GM19467 (cell line): Measurements from ENCODE around the gene CATSPERE.
"Not testable (repeated sequence)": the region's sequence is repeated elsewhere in the genome, so short reads cannot be mapped to it uniquely, and the experiment has no call there.

Experiments
- ATAC-seq: cut with Tn5 transposase; IDR thresholded peaks from one replicate; pipeline ENCODE4 v1.9.1; 2021; ENCODE audit warnings: mild to moderate bottlenecking, moderate library complexity; ENCODE audit not compliant: unreplicated experiment

Gene CATSPERE

DNA sequence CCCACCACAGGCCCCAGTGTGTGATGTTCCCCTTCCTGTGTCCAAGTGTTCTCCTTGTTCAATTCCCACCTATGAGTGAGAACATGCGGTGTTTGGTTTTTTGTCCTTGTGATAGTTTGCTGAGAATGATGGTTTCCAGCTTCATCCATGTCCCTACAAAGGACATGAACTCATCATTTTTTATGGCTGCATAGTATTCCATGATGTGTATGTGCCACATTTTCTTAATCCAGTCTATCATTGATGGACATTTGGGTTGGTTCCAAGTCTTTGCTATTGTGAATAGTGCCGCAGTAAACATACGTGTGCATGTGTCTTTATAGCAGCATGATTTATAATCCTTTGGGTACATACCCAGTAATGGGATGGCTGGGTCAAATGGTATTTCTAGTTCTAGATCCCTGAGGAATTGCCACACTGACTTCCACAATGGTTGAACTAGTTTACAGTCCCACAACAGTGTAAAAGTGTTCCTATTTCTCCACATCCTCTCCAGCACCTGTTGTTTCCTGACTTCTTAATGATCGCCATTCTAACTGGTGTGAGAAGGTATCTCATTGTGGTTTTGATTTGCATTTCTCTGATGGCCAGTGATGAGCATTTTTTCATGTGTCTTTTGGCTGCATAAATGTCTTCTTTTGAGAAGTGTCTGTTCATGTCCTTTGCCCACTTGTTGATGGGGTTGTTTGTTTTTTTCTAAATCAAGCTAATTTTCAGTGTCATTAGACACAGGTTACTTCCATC lies 200.7 kb downstream of the CATSPERE start:
- ATAC-seq: not testable (repeated sequence)

DNA sequence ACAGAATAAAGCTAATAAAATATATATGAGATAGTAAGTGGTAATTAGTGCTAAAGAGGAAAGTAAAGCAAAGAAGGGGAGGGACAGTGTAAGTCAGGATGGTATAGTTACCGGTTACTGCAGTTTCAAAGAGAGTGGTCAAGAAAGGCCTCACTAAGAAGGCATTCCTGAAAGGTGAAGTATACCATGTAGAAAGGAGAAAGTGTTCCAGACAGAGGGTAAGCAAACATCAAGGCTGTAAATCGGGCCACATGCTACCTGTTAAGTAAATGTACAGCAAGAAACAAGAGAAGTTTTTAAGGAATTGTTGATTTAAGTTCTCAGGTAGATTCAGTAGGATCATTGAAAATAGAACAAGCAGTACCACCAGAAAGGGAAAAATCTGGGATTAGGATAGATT lies 201.5 kb downstream of the CATSPERE start:
- no peak for ATAC-seq

DNA sequence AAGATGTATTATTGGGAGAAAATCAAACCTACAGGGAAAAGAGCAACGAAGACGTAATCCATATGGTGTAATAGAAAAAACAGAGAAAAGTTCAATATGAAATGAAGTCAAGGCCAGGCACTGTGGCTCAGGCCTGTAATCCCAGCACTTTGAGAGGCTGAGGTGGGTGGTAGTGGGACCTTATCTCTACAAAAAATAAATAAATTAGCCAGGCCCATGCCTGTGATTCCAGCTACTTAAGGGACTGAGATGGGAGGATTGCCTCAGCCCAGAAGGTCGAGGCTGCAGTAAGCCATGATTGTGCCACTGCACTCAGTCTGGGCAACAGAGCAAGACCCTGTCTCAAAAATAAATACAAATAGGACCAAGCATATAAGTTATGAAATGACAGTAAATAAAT lies 203.3 kb downstream of the CATSPERE start:
- no peak for ATAC-seq

DNA sequence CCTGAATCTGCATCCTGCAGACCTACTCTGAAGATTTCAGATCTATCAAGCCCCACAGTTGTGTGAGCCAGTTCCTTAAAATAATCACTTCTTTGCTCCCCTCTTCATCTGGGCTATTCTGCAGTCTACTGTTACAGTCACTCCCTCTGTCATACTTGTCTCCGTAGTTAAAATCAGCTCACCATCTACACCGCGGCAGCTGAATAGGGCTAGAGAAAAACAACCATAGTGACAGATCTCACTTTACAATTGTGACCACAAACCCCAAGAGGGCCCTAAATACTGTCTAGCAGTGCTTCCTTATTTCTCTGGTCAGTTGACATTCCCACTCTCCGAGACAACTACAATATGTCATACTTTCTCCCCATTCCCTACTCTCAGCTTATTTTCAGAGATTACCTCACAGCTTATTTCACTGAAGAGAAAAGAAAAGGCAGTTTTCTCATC lies 204.7 kb downstream of the CATSPERE start:
- peak; percentile 73 for ATAC-seq

DNA sequence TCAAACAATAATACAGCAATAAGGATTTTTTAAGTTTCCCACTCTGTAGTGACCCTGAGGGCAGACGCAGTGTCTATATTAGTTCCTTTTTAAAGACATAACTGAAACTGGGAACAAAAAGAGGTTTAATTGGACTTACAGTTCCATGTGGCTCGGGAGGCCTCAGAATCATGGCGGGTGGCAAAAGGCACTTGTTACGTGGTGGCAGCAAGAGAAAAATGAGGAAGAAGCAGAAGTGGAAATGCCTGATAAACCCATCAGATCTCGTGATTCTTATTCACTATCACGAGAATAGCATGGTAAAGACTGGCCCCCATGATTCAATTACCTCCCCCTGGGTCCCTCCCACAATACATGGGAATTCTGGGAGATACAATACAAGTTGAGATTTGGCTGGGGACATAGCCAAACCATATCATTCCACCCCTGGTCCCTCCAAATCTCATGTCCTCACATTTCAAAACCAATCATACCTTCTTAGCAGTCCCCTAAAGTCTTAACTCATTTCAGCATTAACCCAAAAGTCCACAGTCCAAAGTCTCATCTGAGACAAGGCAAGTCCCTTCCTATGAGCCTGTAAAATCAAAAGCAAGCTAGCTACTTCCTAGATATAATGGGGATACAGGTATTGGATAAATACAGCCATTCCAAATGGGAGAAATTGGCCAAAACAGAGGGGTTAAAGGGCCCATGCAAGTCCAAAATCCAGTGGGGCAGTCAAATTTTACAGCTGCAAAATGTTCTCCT lies 205.8 kb downstream of the CATSPERE start:
- not testable (repeated sequence) for ATAC-seq

DNA sequence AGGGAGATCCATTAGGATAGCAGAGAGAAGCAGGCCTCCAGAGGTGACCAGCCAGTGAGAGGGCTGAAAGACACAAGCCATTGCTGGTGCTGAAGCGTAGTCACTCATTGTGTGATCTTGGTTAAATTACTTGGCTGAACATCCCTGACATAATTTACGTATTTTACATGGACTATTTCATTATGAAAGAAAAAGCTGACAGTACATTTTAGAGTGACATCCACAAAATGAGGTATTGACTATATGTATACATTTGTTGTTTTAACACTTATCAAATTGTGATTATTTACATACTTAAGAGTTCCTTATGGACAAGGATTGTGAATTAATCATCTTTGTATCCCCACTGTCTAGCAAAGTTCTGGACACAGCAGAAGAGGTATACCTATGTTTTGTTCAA lies 206.7 kb downstream of the CATSPERE start:
- ATAC-seq: no peak

DNA sequence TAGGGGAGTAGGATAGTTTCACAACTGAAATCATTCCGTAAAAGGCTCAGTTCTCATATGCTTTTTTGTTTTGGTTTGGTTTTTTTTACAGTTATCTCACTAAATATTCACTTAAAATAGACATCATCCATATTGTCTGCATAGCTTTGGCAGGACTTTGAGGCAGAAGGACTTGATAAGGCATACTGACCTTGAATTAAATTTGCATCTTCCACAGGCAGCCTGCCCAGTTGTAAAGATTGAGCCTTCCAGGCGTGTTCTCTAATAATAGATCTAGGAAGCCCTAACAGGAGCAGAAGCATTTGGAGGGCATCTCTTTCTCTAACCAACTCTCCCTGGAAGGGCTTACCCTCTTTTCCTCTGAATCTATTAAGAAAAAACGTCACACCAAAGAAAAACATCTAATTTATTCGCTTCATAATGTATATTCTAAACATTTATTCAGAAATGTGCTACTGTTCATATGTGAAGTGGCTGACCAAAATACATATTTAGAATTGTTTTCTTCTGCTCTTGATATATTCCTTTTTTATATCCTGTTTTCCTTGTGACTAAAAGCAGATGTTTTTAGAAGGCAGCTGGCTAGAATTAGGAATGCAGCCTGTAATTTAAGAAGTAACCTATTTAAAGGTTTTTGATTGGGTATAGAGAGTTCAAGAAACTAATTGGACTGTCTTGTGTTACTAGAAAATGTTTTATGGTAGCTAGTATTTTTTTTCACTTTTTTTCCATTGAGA lies 212.0 kb downstream of the CATSPERE start:
- no peak for ATAC-seq

DNA sequence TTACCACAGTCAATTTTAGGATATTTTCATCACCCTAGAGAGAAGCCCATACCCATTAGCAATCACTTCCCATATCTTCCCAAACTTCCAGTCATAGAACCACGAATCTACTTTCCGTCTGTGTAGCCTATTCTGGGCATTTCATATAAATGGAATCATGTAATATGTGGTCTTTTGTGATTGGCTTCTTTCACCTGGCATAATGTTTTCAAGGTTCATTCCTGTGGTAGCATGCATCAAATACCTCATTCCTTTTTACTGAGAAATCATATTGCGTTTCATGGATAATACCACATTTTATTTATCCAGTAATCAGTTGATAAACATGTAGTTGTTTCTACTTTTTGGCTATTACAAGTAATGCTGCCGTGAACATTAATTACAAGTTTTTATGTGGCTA lies 213.4 kb downstream of the CATSPERE start:
- ATAC-seq: no peak

DNA sequence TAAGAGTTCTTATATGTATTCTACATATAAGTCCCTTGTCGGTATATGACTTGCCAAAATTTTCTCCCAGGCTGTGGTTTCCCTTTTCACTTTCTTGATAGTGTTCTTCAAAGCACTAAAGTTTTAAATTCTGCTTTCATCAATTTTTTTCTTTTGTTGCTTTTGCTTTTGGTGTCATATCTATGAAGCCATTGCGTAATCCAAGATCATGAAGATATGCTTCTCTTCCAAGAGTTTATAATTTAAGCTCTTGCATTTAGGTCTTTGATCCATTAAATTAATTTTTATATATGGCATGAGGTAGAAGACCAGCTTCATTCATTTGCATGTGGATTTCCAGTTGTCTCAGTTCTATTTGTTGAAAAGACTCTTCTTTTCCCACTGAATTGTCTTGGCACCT lies 214.1 kb downstream of the CATSPERE start:
- ATAC-seq: no peak

DNA sequence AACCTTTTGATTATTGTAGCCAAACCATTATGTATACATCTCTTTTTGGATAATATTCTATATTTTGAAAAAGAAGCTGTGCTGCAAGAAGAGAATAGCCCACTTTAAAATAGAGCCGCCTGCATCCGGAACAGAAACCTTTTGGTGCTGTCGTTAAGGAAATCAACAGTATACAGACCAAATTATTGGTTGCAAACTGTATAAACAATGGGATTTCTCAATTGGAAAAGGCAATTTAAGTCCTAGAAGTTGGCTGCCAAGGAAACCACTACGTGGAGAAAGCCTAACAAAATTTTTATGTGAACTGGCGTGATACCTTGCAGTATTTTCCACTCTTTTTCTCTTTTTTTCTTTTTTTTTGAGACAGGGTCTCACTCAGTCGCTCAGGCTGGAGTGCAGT lies 217.6 kb downstream of the CATSPERE start:
- ATAC-seq: no peak

DNA sequence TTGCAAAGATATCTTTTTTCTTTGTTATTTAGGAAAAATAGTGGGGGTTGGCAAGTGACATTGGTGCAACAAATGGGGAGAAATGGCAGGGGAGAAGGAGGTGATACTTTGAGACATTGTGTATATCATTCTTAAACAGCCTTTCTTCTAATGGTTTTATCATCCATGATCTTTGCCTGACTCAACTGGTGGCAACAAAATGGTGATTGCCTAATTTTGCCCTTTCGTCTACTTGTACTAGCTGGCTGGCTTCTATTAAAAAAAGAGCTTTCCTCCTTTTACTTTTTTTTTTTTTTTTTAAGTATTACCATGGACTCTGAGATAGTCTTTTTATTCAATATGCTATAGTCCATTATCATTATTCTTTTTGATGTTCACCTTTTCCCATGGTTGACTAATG lies 219.6 kb downstream of the CATSPERE start:
- no peak for ATAC-seq

DNA sequence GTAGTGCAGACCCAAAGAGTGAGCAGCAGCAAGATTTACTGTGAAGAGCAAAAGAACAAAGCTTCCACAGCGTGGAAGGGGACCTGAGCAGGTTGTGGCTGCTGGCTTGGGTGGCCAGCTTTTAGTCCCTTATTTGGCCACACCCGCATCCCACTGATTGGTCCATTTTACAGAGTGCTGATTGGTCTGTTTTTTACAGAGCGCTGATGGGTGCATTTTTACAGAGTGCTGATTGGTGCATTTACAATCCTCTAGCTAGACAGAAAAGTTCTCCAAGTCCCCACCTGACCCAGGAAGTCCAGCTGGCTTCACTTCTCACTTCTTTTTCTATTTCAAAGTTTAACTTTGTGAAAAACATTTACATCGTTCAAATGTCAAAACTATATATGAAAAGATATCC lies 221.0 kb downstream of the CATSPERE start:
- not testable (repeated sequence) for ATAC-seq
